ENCODE results near the gene ATP9B. TPM values are rescaled to one million over a fixed set of nuclear protein-coding genes. Genes with fewer than 3 reads are reported as not detected.

ATP9B gene
- total RNA-seq, 4 donors from 2014 or later, result 26.0 to 37.4 (median 30.5) TPM

- H3K4me1 ChIP-seq, result no peaks in the 10 kb centered on the region
- DNase-seq (ENCODE audit: extremely low spot score), result no peak
- H3K4me3 ChIP-seq, result no peak overlapping the region
- no peak overlapping the region for H3K27ac ChIP-seq (replicated peaks in 1 of 4)
- peaks cover 5 to 37% (median 11%) of the 10 kb centered on the region in 4 donors for H3K36me3 ChIP-seq
- TF ChIP-seq CTCF (IDR thresholded peaks at IDR 0.05), result no peak
- H3K9me3 ChIP-seq, result no peaks in the 10 kb centered on the region
- WGBS, result 94% methylated on average over 9 of the region's 9 CpGs
- H3K27me3 ChIP-seq, result no peaks in the 10 kb centered on the region
- intact Hi-C loops (cut with DNase I), result no loop called here
Observed at GRCh38 chr18:79318142-79318673, 249.0 kb downstream of the ATP9B start.

- Histone ChIP-seq H3K9me3 (no peaks in the 10 kb centered on the region), H3K4me3 (no peak overlapping the region), H3K27ac (replicated peaks in 1 of 4) (no peak overlapping the region), H3K27me3 (no peaks in the 10 kb centered on the region), H3K36me3 (peaks cover 0 to 40% (median 11%) of the 10 kb centered on the region in 4 donors), H3K4me1 (no peaks in the 10 kb centered on the region)
- WGBS, result 80% methylated on average over 14 of the region's 15 CpGs
- no peak for TF ChIP-seq POLR2A (IDR thresholded peaks at IDR 0.05; ENCODE audit: low read depth)
- TF ChIP-seq EP300 (IDR thresholded peaks at IDR 0.05), result no peak
- no peak for DNase-seq (ENCODE audit: extremely low spot score)
- intact Hi-C loops (cut with DNase I), result no loop called here
Observed at GRCh38 chr18:79320216-79320850, 251.1 kb downstream of the ATP9B start.

DNA sequence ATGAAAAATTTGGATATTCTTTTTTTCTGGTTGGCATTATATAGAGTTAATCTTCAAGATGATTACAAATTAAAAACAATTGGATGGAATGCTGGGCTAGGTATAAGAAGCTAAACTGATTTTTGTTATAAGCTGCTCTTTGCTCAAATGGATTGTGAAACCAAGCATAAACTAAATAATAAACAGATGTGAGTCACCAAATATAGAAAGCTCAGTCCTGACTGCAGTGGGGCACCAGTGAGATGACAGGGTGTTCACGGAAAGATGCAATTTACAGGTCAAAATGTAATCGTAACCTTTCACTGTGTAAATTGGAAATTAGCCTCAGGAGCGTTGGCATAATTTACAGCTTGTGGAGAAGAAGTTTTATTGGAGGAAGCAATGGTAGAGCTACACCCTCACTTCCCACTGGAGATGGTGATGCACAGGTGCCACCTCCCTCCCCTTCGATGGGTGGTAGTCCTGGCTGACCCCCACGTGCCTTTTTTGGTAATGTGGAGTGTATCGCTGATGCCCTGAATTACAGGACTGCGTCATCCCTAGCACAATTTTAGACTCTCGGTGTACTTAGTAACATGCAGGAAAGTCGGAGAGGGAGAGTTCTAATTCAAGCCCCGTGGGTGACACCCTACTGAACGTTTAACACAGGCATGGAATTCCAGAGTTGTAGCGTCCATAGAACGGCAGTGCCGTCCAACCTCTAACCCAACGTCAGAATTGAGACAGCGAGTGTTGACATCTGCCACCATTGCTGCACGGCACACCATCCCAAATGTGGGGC, 252.6 kb downstream of the ATP9B start:
- intact Hi-C loops (cut with DNase I), result no loop called here
- WGBS, result 86% methylated on average over 10 of the region's 17 CpGs
- Histone ChIP-seq H3K4me1 (no peaks in the 10 kb centered on the region), H3K4me3 (no peak overlapping the region), H3K27ac (replicated peaks in 1 of 4) (no peak overlapping the region), H3K9me3 (no peaks in the 10 kb centered on the region), H3K36me3 (peaks cover 0 to 32% (median 7%) of the 10 kb centered on the region in 4 donors), H3K27me3 (no peaks in the 10 kb centered on the region)
- DNase-seq (ENCODE audit: extremely low spot score), result no peak
- TF ChIP-seq CTCF (IDR thresholded peaks at IDR 0.05), result no peak

GRCh38 chr18:79322441-79322840, 253.2 kb downstream of the ATP9B start:
- H3K4me1 ChIP-seq, result no peaks in the 10 kb centered on the region
- H3K4me3 ChIP-seq, result no peak overlapping the region
- H3K9me3 ChIP-seq, result no peaks in the 10 kb centered on the region
- no peak overlapping the region for H3K27ac ChIP-seq (replicated peaks in 1 of 4)
- no peak for DNase-seq (ENCODE audit: extremely low spot score)
- TF ChIP-seq CTCF (IDR thresholded peaks at IDR 0.05), result no peak
- no peak for TF ChIP-seq POLR2AphosphoS5 (IDR thresholded peaks at IDR 0.05)
- no peak for TF ChIP-seq EP300 (IDR thresholded peaks at IDR 0.05)
- TF ChIP-seq POLR2A (IDR thresholded peaks at IDR 0.05; ENCODE audit: low read depth), result no peak
- intact Hi-C loops (cut with DNase I), result no loop called here
- H3K36me3 ChIP-seq, result peaks cover 0 to 32% (median 7%) of the 10 kb centered on the region in 4 donors
- no peaks in the 10 kb centered on the region for H3K27me3 ChIP-seq
- 94% methylated on average over 3 of the region's 3 CpGs for WGBS

DNA sequence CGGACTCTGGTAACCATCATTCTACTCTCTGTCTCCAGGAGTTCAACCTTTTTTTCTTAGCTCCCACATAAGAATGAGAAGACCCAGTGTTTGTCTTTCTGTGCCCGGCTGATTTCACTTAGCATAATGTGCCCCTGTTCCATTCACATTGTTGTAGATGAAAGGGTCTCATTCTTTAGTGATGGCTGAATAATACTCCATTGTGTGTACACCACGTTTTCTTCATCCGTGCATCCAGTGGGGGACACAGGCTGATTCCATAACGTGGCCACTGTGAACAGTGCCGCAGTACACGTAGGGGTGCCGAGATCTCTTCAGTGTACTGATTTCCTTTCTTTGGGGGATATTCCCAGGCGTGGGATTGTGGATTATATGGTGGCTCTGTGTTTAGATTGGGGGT, 254.3 kb downstream of the ATP9B start:
- H3K27me3 ChIP-seq, result no peaks in the 10 kb centered on the region
- WGBS, result 91% methylated on average over 9 of the region's 9 CpGs
- no peaks in the 10 kb centered on the region for H3K9me3 ChIP-seq
- no peak for DNase-seq (ENCODE audit: extremely low spot score)
- intact Hi-C loops (cut with DNase I), result no loop called here
- H3K4me3 ChIP-seq, result no peak overlapping the region
- H3K27ac ChIP-seq (replicated peaks in 1 of 4), result no peak overlapping the region
- peaks cover 0 to 34% (median 3%) of the 10 kb centered on the region in 4 donors for H3K36me3 ChIP-seq
- TF ChIP-seq CTCF (IDR thresholded peaks at IDR 0.05) (no peak), EP300 (IDR thresholded peaks at IDR 0.05) (no peak), POLR2A (IDR thresholded peaks at IDR 0.05; ENCODE audit: low read depth) (no peak), POLR2AphosphoS5 (IDR thresholded peaks at IDR 0.05) (no peak)
- no peaks in the 10 kb centered on the region for H3K4me1 ChIP-seq
